CD4-positive, alpha-beta T cell treated with Interleukin-4 for 1 hour (primary cell): ENCODE results near the gene RFX1.
"Not testable (repeated sequence)": the region's sequence is repeated elsewhere in the genome, so short reads cannot be mapped to it uniquely, and the experiment has no call there.

Experiments
- DNase-seq, 2 donors: peaks; one replicate each; pipeline ENCODE4 v3.0.0-alpha.2; 2020 to 2022

RFX1 gene

GRCh38 chr19:14006085-14006765 is at the start of gene RFX1:
RFX1 (minus strand) TSS chr19:14006320; CDS start chr19:13993843, 12,477 bp downstream.
- DNase-seq, result peak; percentile 99 to 100

- DNase-seq, result no peak
Measured at GRCh38 chr19:14055396-14055795, 49.3 kb upstream of the RFX1 start.

- no peak for DNase-seq
Measured at GRCh38 chr19:14054721-14055120, 48.6 kb upstream of the RFX1 start.

GRCh38 chr19:14054099-14054498 is 48.0 kb upstream of the RFX1 start:
- no peak for DNase-seq

- no peak for DNase-seq
Measured at GRCh38 chr19:14053500-14053899, 47.4 kb upstream of the RFX1 start.

- no peak for DNase-seq
Measured at GRCh38 chr19:14053032-14053431, 46.9 kb upstream of the RFX1 start.

GRCh38 chr19:14052470-14052869 is 46.4 kb upstream of the RFX1 start:
- no peak for DNase-seq

- no peak for DNase-seq
Measured at GRCh38 chr19:14051980-14052379, 45.9 kb upstream of the RFX1 start.

GRCh38 chr19:14050961-14051360 is 44.8 kb upstream of the RFX1 start:
- not testable (repeated sequence) for DNase-seq

GRCh38 chr19:14050512-14050911 is 44.4 kb upstream of the RFX1 start:
- DNase-seq, result no peak

- DNase-seq, result peak; percentile 76 to 79
Measured at GRCh38 chr19:14048443-14049153, 42.5 kb upstream of the RFX1 start.

GRCh38 chr19:14047866-14048265 is 41.7 kb upstream of the RFX1 start:
- DNase-seq, result not testable (repeated sequence)

- DNase-seq, result peak; percentile 70 to 77
Measured at GRCh38 chr19:14042659-14043608, 36.8 kb upstream of the RFX1 start.

GRCh38 chr19:14039181-14039580 is 33.1 kb upstream of the RFX1 start:
- DNase-seq, result no peak

GRCh38 chr19:14035706-14036105 is 29.6 kb upstream of the RFX1 start:
- DNase-seq, result no peak

GRCh38 chr19:14035159-14035558 is 29.0 kb upstream of the RFX1 start:
- DNase-seq, result not testable (repeated sequence)

- DNase-seq, result no peak
Measured at GRCh38 chr19:14033946-14034345, 27.8 kb upstream of the RFX1 start.

GRCh38 chr19:14031719-14032480 is 25.8 kb upstream of the RFX1 start, which contains the start of gene IL27RA:
IL27RA (plus strand) TSS chr19:14031762; CDS start chr19:14031873, 111 bp downstream.
- peak; percentile 81 to 86 for DNase-seq

GRCh38 chr19:14030997-14031718 is 25.0 kb upstream of the RFX1 start:
- DNase-seq, result peak; percentile 85 to 88

- DNase-seq, result no peak
Measured at GRCh38 chr19:14028901-14029300, 22.8 kb upstream of the RFX1 start.

GRCh38 chr19:14027856-14028450 is 21.8 kb upstream of the RFX1 start, which contains the start of gene RLN3:
RLN3 (plus strand) TSS chr19:14028148; CDS start chr19:14028205, 57 bp downstream.
- no peak for DNase-seq
